Measurements from ENCODE around the gene NKAPD1. TPM values are rescaled to one million over a fixed set of nuclear protein-coding genes. Genes with fewer than 3 reads are reported as not detected.

The NKAPD1 gene
- total and polyA plus RNA-seq, 10 of the 15 experiments (the other 5 are each of a cell fraction or from before 2014, with no cell fraction given): 9.6 to 43.3 (median 19.2) TPM

DNA sequence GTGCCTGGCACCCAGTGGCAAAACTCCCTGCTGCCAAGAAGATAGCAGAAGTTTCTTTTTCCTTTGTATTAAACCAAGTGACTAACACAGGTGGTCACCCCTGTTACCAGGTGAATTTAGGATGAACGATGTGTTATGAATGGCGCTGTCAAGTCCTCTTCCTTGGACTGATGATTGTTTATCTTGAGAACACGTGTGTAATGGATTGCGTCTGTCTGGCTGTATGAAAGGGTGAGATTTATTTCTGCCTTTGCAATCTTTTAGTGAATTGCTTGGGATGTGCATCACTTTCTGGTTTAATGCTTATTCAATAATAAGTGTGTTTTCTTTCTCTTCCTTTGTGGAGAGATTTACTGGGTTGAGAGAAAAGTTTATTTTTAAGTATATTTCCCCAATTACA is 49.0 kb downstream of the NKAPD1 start (continued):
- TF ChIP-seq, protein P1, sequence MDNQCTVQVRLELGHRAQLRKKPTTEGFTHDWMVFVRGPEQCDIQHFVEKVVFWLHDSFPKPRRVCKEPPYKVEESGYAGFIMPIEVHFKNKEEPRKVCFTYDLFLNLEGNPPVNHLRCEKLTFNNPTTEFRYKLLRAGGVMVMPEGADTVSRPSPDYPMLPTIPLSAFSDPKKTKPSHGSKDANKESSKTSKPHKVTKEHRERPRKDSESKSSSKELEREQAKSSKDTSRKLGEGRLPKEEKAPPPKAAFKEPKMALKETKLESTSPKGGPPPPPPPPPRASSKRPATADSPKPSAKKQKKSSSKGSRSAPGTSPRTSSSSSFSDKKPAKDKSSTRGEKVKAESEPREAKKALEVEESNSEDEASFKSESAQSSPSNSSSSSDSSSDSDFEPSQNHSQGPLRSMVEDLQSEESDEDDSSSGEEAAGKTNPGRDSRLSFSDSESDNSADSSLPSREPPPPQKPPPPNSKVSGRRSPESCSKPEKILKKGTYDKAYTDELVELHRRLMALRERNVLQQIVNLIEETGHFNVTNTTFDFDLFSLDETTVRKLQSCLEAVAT (IDR thresholded peaks at IDR 0.05): no peak
- TF ChIP-seq GATAD2B (conservative IDR thresholded peaks at IDR 0.05; ENCODE audit: low read depth) (no peak), IKZF2 (IDR thresholded peaks at IDR 0.05) (no peak)

DNA sequence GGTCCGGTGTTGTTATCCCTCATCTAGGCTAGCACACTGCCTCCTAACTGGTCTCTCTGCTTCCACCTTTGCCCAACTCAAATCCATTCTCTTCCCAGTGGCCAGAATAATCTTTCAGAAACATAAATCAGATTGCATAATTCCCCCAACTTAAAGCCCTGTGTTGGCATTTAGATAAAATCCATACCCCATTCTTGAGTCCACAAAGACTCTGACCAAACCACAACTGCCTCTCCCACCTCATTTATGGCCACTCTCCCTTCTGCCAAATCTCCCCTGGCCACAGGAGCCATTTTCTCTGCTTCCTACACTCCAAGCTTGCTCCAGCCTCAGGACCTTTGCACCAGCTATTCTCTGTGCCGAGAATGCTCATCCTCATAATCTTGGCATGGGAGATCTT is 53.0 kb downstream of the NKAPD1 start:
- no peaks in the 10 kb centered on the region for H3K4me1 ChIP-seq (ENCODE audit: control insufficient read depth, insufficient read depth, low read length)
- no peaks in the 10 kb centered on the region for H3K36me3 ChIP-seq (ENCODE audit: control insufficient read depth in 2 of 2, insufficient read depth in 2 of 2, low read length in 1 of 2)
- no peak for ATAC-seq
- SMC1A ChIA-PET (ENCODE audit: uncharacterized antibody, unreplicated experiment): interaction anchor here (1.2 to 1.7 kb wide), 2 partner anchors 9 to 15 kb away, joined by 4 to 5 read pairs; no protein-coding TSS in a partner anchor
- H3K4me2 ChIP-seq (ENCODE audit: control insufficient read depth, insufficient read depth): no peak overlapping the region
- no peaks in the 10 kb centered on the region for H3K79me2 ChIP-seq (ENCODE audit: control insufficient read depth, insufficient read depth, low read length)
- H3K4me3 ChIP-seq: no peak overlapping the region
- in situ Hi-C loops (cut with MboI) (no loop called here), intact Hi-C loops (cut with micrococcal nuclease; ENCODE audit: unreplicated experiment) (no loop called here)
- no peak for DNase-seq (ENCODE audit: low read depth, low spot score)
- H3K9ac ChIP-seq (ENCODE audit: control insufficient read depth, insufficient read depth, low read length): no peak overlapping the region
- RAD21 ChIA-PET (ENCODE audit: unreplicated experiment): no interaction called here
- 96% methylated on average over 2 of the region's 2 CpGs for WGBS (ENCODE audit: insufficient coverage, insufficient replicate concordance, low lambda C conversion rate, missing lambda C conversion rate)
- no peaks in the 10 kb centered on the region for H3K27me3 ChIP-seq (replicated peaks in 1 of 2; ENCODE audit: control insufficient read depth in 2 of 2, insufficient read depth in 2 of 2, low read length in 1 of 2)
- H3K27ac ChIP-seq (ENCODE audit: control insufficient read depth, insufficient read depth): no peak overlapping the region
- FAIRE-seq: no peak
- no peaks in the 10 kb centered on the region for H4K20me1 ChIP-seq (ENCODE audit: control insufficient read depth, insufficient read depth)
- no peaks in the 10 kb centered on the region for H3K9me3 ChIP-seq (replicated peaks; ENCODE audit: control insufficient read depth, insufficient read depth, low read length)
- no peak overlapping the region for H2AFZ ChIP-seq (ENCODE audit: control insufficient read depth, low read depth, low read length)
- no TSS peak for BruUV-seq (replicated peaks)
- CTCF ChIA-PET: interaction anchor here (1.5 kb wide), 1 partner anchor 13 kb away, joined by 5 read pairs; no protein-coding TSS in a partner anchor
- POLR2A ChIA-PET: no interaction called here
- TF ChIP-seq, protein P2, sequence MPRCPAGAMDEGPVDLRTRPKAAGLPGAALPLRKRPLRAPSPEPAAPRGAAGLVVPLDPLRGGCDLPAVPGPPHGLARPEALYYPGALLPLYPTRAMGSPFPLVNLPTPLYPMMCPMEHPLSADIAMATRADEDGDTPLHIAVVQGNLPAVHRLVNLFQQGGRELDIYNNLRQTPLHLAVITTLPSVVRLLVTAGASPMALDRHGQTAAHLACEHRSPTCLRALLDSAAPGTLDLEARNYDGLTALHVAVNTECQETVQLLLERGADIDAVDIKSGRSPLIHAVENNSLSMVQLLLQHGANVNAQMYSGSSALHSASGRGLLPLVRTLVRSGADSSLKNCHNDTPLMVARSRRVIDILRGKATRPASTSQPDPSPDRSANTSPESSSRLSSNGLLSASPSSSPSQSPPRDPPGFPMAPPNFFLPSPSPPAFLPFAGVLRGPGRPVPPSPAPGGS (IDR thresholded peaks at IDR 0.05; ENCODE audit: borderline replicate concordance, insufficient read depth, low read depth, low read length, poor library complexity, severe bottlenecking): no peak
- TF ChIP-seq, protein P3, sequence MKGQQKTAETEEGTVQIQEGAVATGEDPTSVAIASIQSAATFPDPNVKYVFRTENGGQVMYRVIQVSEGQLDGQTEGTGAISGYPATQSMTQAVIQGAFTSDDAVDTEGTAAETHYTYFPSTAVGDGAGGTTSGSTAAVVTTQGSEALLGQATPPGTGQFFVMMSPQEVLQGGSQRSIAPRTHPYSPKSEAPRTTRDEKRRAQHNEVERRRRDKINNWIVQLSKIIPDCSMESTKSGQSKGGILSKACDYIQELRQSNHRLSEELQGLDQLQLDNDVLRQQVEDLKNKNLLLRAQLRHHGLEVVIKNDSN (IDR thresholded peaks at IDR 0.05; ENCODE audit: borderline replicate concordance, extremely low read length, insufficient read depth, low read depth, low read length): no peak
- TF ChIP-seq SREBF1 (IDR thresholded peaks at IDR 0.05; ENCODE audit: low read length) (no peak), ASH2L (IDR thresholded peaks at IDR 0.05; ENCODE audit: borderline replicate concordance, low read depth) (no peak), FOXM1 (IDR thresholded peaks at IDR 0.05; ENCODE audit: low read depth, low read length) (no peak), STAT1 (conservative IDR thresholded peaks at IDR 0.05) (no peak), ZBED1 (IDR thresholded peaks at IDR 0.05; ENCODE audit: borderline replicate concordance) (no peak), MEF2B (IDR thresholded peaks at IDR 0.05; ENCODE audit: partially characterized antibody, poor library complexity, severe bottlenecking) (no peak)
- TF ChIP-seq, protein P4, sequence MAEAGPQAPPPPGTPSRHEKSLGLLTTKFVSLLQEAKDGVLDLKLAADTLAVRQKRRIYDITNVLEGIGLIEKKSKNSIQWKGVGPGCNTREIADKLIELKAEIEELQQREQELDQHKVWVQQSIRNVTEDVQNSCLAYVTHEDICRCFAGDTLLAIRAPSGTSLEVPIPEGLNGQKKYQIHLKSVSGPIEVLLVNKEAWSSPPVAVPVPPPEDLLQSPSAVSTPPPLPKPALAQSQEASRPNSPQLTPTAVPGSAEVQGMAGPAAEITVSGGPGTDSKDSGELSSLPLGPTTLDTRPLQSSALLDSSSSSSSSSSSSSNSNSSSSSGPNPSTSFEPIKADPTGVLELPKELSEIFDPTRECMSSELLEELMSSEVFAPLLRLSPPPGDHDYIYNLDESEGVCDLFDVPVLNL (IDR thresholded peaks at IDR 0.05; ENCODE audit: low read depth, low read length): no peak
- TF ChIP-seq, protein P5, sequence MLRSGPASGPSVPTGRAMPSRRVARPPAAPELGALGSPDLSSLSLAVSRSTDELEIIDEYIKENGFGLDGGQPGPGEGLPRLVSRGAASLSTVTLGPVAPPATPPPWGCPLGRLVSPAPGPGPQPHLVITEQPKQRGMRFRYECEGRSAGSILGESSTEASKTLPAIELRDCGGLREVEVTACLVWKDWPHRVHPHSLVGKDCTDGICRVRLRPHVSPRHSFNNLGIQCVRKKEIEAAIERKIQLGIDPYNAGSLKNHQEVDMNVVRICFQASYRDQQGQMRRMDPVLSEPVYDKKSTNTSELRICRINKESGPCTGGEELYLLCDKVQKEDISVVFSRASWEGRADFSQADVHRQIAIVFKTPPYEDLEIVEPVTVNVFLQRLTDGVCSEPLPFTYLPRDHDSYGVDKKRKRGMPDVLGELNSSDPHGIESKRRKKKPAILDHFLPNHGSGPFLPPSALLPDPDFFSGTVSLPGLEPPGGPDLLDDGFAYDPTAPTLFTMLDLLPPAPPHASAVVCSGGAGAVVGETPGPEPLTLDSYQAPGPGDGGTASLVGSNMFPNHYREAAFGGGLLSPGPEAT (IDR thresholded peaks at IDR 0.05; ENCODE audit: low read depth): no peak
- TF ChIP-seq, protein P6, sequence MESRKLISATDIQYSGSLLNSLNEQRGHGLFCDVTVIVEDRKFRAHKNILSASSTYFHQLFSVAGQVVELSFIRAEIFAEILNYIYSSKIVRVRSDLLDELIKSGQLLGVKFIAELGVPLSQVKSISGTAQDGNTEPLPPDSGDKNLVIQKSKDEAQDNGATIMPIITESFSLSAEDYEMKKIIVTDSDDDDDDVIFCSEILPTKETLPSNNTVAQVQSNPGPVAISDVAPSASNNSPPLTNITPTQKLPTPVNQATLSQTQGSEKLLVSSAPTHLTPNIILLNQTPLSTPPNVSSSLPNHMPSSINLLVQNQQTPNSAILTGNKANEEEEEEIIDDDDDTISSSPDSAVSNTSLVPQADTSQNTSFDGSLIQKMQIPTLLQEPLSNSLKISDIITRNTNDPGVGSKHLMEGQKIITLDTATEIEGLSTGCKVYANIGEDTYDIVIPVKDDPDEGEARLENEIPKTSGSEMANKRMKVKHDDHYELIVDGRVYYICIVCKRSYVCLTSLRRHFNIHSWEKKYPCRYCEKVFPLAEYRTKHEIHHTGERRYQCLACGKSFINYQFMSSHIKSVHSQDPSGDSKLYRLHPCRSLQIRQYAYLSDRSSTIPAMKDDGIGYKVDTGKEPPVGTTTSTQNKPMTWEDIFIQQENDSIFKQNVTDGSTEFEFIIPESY (IDR thresholded peaks at IDR 0.05): no peak

Data from GM12878 (cell line).